ENCODE data around the gene PCDHGC5. TPM values are rescaled to one million over a fixed set of nuclear protein-coding genes. Genes with fewer than 3 reads are reported as not detected.
A peak's percentile ranks its signal among the peaks of the same experiment; 100 is the strongest.

PCDHGC5 gene
- total and polyA plus RNA-seq, 12 donors, result 0.38 to 10.2 (median 3.3) TPM

GRCh38 chr5:141490771-141491170, 1.9 kb downstream of the PCDHGC5 start:
- intact Hi-C loops (cut with DNase I), result no loop called here
- WGBS, 2 donors, result 89 to 91% methylated on average over 13 of the region's 13 CpGs
- Histone ChIP-seq H3K4me3 (no peak overlapping the region), H3K4me1 (peaks cover 10 to 73% (median 30%) of the 10 kb centered on the region in 9 donors), H3K9me3 (no peaks in the 10 kb centered on the region), H3K27me3 (peaks cover 0 to 65% (median 0%) of the 10 kb centered on the region in 7 donors), H3K27ac (no peak overlapping the region), H3K36me3 (peaks cover 0 to 68% (median 11%) of the 10 kb centered on the region in 9 donors)
- no peak for TF ChIP-seq CTCF (IDR thresholded peaks at IDR 0.05)
- DNase-seq, result no peak
- ATAC-seq, result no peak

- H3K4me3 ChIP-seq, result peak overlapping the region in 1 of 10 donors; percentile 4
- ATAC-seq, result no peak
- 69 to 73% methylated on average over 66 of the region's 66 CpGs for WGBS, 2 donors
- intact Hi-C loops (cut with DNase I), result no loop called here
- peaks cover 0 to 61% (median 0%) of the 10 kb centered on the region in 7 donors for H3K27me3 ChIP-seq
- peaks cover 0 to 68% (median 15%) of the 10 kb centered on the region in 9 donors for H3K36me3 ChIP-seq
- H3K4me1 ChIP-seq, result peaks cover 9 to 67% (median 30%) of the 10 kb centered on the region in 9 donors
- no peak for TF ChIP-seq CTCF (IDR thresholded peaks at IDR 0.05)
- no peak for DNase-seq
- no peaks in the 10 kb centered on the region for H3K9me3 ChIP-seq
- H3K27ac ChIP-seq, result no peak overlapping the region
Measured at GRCh38 chr5:141491323-141492167, 2.7 kb downstream of the PCDHGC5 start.

GRCh38 chr5:141492168-141492885, 3.4 kb downstream of the PCDHGC5 start:
- WGBS, 2 donors, result 68 to 72% methylated on average over 66 to 68 of the region's 68 CpGs
- intact Hi-C loops (cut with DNase I), result no loop called here
- Histone ChIP-seq H3K4me1 (peaks cover 9 to 60% (median 25%) of the 10 kb centered on the region in 9 donors), H3K9me3 (no peaks in the 10 kb centered on the region), H3K4me3 (peak overlapping the region in 2 of 10 donors; percentile 4 to 22), H3K36me3 (peaks cover 0 to 68% (median 14%) of the 10 kb centered on the region in 9 donors), H3K27me3 (peaks cover 0 to 61% (median 0%) of the 10 kb centered on the region in 7 donors), H3K27ac (peak overlapping the region in 1 of 10 donors; percentile 19)
- DNase-seq, result no peak
- TF ChIP-seq CTCF (IDR thresholded peaks at IDR 0.05), result no peak
- ATAC-seq, result no peak

Measured in heart right ventricle (tissue), 16 donors.